PFSK-1 (cell line): ENCODE results near the gene KRTAP27-1.

Experiments
- POLR2AphosphoS5 ChIP-seq: IDR thresholded peaks from 2 replicates; pipeline ENCODE4 v1.6.1; 2012; ENCODE audit warnings: low read depth, mild to moderate bottlenecking, control low read depth, low read length, moderate library complexity
- REST ChIP-seq, 2 experiments: IDR thresholded peaks; 2 replicates each; pipeline versions ENCODE4 v1.6.1 to v1.8.0; 2011 to 2012; ENCODE audit warnings: low read depth in 2 of 2, low read length in 2 of 2, control low read depth in 1 of 2, inconsistent platforms in 1 of 2, mild to moderate bottlenecking in 1 of 2, moderate library complexity in 1 of 2; ENCODE audit not compliant: insufficient read depth in 1 of 2
- SIN3A ChIP-seq: IDR thresholded peaks from 2 replicates; pipeline ENCODE4 v1.6.1; 2012; ENCODE audit warnings: mild to moderate bottlenecking, low read length, moderate library complexity, borderline replicate concordance; ENCODE audit not compliant: insufficient read depth
- TAF1 ChIP-seq: IDR thresholded peaks from 2 replicates; pipeline ENCODE4 v1.6.1; 2012; ENCODE audit warnings: low read length, control low read depth, borderline replicate concordance; ENCODE audit not compliant: insufficient read depth

GRCh38 chr21:30355906-30356305, 18.4 kb upstream of the KRTAP27-1 start:
- TF ChIP-seq TAF1 (no peak), REST (IDR thresholded peaks at IDR 0.05; ENCODE audit: insufficient read depth in 1 of 2, low read depth in 2 of 2, low read length in 2 of 2) (no peak), POLR2AphosphoS5 (no peak), SIN3A (no peak)
